Karpas-422 (cell line): ENCODE data around the gene TECTA. TPM values are rescaled to one million over a fixed set of nuclear protein-coding genes. Genes with fewer than 3 reads are reported as not detected.

ENCODE experiments used
- DNase-seq: peaks from one replicate; pipeline ENCODE4 v3.0.0-alpha.2; 2015
- H2AFZ ChIP-seq: fragments of 200-600 bp; sonication (generic); 2 replicates; pipeline ENCODE4 v1.6.1; 2014; ENCODE audit warnings: antibody characterized with exemption, low read length, mixed read lengths
- H3K27ac ChIP-seq: fragments of 200-600 bp; sonication (generic); 2 replicates; pipeline ENCODE4 v1.5.1; 2014; ENCODE audit warnings: mild to moderate bottlenecking, low read length, moderate library complexity
- H3K27me3 ChIP-seq: fragments of 200-600 bp; sonication (generic); 2 replicates; pipeline ENCODE4 v1.6.1; 2014; ENCODE audit warnings: low read length, mixed read lengths
- H3K36me3 ChIP-seq: fragments of 200-600 bp; sonication (generic); 2 replicates; pipeline ENCODE4 v1.6.1; 2014; ENCODE audit warnings: low read length, mixed read lengths; ENCODE audit not compliant: insufficient read depth
- H3K4me1 ChIP-seq: fragments of 200-600 bp; sonication (generic); 2 replicates; pipeline ENCODE4 v1.6.1; 2014; ENCODE audit warnings: mild to moderate bottlenecking, low read length, mixed read lengths
- H3K4me2 ChIP-seq: fragments of 200-600 bp; sonication (generic); 2 replicates; pipeline ENCODE4 v1.6.1; 2014; ENCODE audit warnings: low read length, low read depth, mild to moderate bottlenecking; ENCODE audit not compliant: poor library complexity, severe bottlenecking
- H3K4me3 ChIP-seq: fragments of 200-600 bp; sonication (generic); 2 replicates; pipeline ENCODE4 v1.5.1; 2014; ENCODE audit warnings: mild to moderate bottlenecking, antibody characterized with exemption, low read length, mixed read lengths
- H3K79me2 ChIP-seq: fragments of 200-600 bp; sonication (generic); 2 replicates; pipeline ENCODE4 v1.6.1; 2014; ENCODE audit warnings: mild to moderate bottlenecking, low read length, mixed read lengths
- H3K9ac ChIP-seq: fragments of 200-600 bp; sonication (generic); 2 replicates; pipeline ENCODE4 v1.6.0; 2014; ENCODE audit warnings: low read length
- H3K9me2 ChIP-seq: fragments of 200-600 bp; sonication (generic), shearing (Covaris generic); replicated peaks from 2 replicates; pipeline ENCODE4 v1.6.0; 2014; ENCODE audit warnings: mild to moderate bottlenecking, low read length, moderate library complexity; ENCODE audit not compliant: insufficient read depth
- H3K9me3 ChIP-seq: fragments of 300-700, 200-600 bp; sonication (generic); 2 replicates; pipeline ENCODE4 v1.6.1; 2014; ENCODE audit warnings: low read length, mixed read lengths
- H4K20me1 ChIP-seq: fragments of 200-600 bp; sonication (generic); 2 replicates; pipeline ENCODE4 v1.6.1; 2014; ENCODE audit warnings: mild to moderate bottlenecking, antibody characterized with exemption, low read length, low read depth; ENCODE audit not compliant: insufficient read depth
- total RNA-seq: library from RNA; depleted of rRNA; stranded (reverse); fragments of >200 nt; shearing (Covaris generic); gene quantifications from 2 replicates; pipeline ENCODE4 v1.2.3, GENCODE V29; 2014; ENCODE audit warnings: low replicate concordance

TECTA gene
- total RNA-seq, 1 experiment from 2014 or later, result not detected

GRCh38 chr11:121067026-121067425, 34.0 kb upstream of the TECTA start:
- H2AFZ ChIP-seq, result no peak overlapping the region
- no peaks in the 10 kb centered on the region for H3K9me2 ChIP-seq
- H3K4me3 ChIP-seq, result no peak overlapping the region
- no peak for DNase-seq
- no peaks in the 10 kb centered on the region for H3K36me3 ChIP-seq
- H3K4me2 ChIP-seq, result no peak overlapping the region
- peaks cover 9% of the 10 kb centered on the region for H3K4me1 ChIP-seq
- H3K79me2 ChIP-seq, result no peaks in the 10 kb centered on the region
- no peaks in the 10 kb centered on the region for H3K27me3 ChIP-seq
- H4K20me1 ChIP-seq, result no peaks in the 10 kb centered on the region
- H3K27ac ChIP-seq, result no peak overlapping the region
- H3K9me3 ChIP-seq, result no peaks in the 10 kb centered on the region
- no peak overlapping the region for H3K9ac ChIP-seq

GRCh38 chr11:121067453-121067852, 33.6 kb upstream of the TECTA start:
- Histone ChIP-seq H3K4me3 (no peak overlapping the region), H3K9me3 (no peaks in the 10 kb centered on the region), H3K27ac (no peak overlapping the region), H3K79me2 (no peaks in the 10 kb centered on the region), H3K36me3 (no peaks in the 10 kb centered on the region), H3K9me2 (no peaks in the 10 kb centered on the region), H3K9ac (no peak overlapping the region), H3K4me2 (no peak overlapping the region), H2AFZ (no peak overlapping the region), H3K4me1 (peaks cover 9% of the 10 kb centered on the region), H3K27me3 (no peaks in the 10 kb centered on the region), H4K20me1 (no peaks in the 10 kb centered on the region)
- DNase-seq, result no peak

- no peaks in the 10 kb centered on the region for H3K79me2 ChIP-seq
- no peak overlapping the region for H3K4me2 ChIP-seq
- H3K9me3 ChIP-seq, result no peaks in the 10 kb centered on the region
- H3K4me3 ChIP-seq, result no peak overlapping the region
- no peak overlapping the region for H3K27ac ChIP-seq
- no peak overlapping the region for H2AFZ ChIP-seq
- no peaks in the 10 kb centered on the region for H3K27me3 ChIP-seq
- DNase-seq, result no peak
- no peak overlapping the region for H3K9ac ChIP-seq
- H3K9me2 ChIP-seq, result no peaks in the 10 kb centered on the region
- H4K20me1 ChIP-seq, result no peaks in the 10 kb centered on the region
- H3K4me1 ChIP-seq, result peaks cover 9% of the 10 kb centered on the region
- no peaks in the 10 kb centered on the region for H3K36me3 ChIP-seq
These were observed 32.9 kb upstream of the TECTA start for GRCh38 chr11:121067962-121068647.

DNA sequence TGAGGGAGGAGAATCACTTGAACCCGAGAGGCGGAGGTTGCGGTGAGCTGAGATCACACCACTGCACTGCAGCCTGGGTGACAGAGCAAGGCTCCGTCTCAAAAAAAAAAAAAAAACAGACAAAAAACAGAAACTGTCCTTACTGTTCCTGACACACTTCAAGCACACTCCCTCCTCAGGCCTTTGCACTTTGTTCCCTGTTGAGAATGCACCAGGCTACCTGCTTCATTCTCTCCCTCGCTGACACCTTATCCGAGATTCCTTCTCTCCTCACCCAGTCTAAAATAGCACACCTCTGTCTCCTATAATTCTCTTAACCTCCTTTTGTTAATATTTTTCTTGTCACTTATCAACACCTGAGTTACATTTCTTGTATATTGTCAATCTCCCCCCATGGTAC, 32.3 kb upstream of the TECTA start:
- Histone ChIP-seq H3K4me1 (peaks cover 9% of the 10 kb centered on the region), H4K20me1 (no peaks in the 10 kb centered on the region), H3K9me3 (no peaks in the 10 kb centered on the region), H2AFZ (no peak overlapping the region), H3K27ac (no peak overlapping the region), H3K4me2 (no peak overlapping the region), H3K36me3 (no peaks in the 10 kb centered on the region), H3K79me2 (no peaks in the 10 kb centered on the region), H3K27me3 (no peaks in the 10 kb centered on the region), H3K9ac (no peak overlapping the region), H3K4me3 (no peak overlapping the region), H3K9me2 (no peaks in the 10 kb centered on the region)
- no peak for DNase-seq

- no peak overlapping the region for H3K4me2 ChIP-seq
- no peaks in the 10 kb centered on the region for H4K20me1 ChIP-seq
- H3K4me1 ChIP-seq, result peaks cover 9% of the 10 kb centered on the region
- no peak overlapping the region for H3K27ac ChIP-seq
- no peak overlapping the region for H3K9ac ChIP-seq
- no peaks in the 10 kb centered on the region for H3K79me2 ChIP-seq
- no peaks in the 10 kb centered on the region for H3K9me3 ChIP-seq
- H3K4me3 ChIP-seq, result no peak overlapping the region
- H3K36me3 ChIP-seq, result no peaks in the 10 kb centered on the region
- DNase-seq, result no peak
- H3K9me2 ChIP-seq, result no peaks in the 10 kb centered on the region
- H3K27me3 ChIP-seq, result no peaks in the 10 kb centered on the region
- no peak overlapping the region for H2AFZ ChIP-seq
These were observed 29.8 kb upstream of the TECTA start for GRCh38 chr11:121070951-121071845.

DNA sequence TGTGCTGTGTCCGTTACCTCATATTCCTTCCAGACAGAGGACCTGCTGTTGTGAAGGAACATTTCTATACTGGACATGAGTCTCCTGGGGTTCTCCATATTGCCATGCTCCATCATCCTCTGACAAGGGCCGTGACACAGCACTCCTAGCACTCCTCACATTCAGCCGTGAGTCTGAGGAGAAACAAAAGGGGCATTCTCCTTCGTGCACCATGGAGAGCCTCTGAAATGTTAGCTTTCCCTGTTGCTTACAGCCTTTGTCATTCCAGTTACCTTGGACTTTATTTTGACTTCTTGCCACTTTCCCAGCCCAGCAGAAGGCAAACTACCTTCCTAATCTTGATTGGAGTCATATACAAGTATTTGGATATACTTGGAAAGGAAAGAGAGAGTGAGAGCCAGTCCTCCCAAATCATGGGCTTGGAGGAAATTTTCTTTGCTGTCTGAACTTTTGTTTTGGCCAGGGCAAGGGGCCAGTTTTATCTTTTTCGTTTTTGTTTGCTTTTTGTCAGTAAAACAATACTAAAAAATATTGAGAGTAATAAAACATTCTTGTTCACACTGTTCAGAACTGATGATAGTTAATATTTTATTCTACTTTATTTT, 29.1 kb upstream of the TECTA start:
- Histone ChIP-seq H3K9me2 (no peaks in the 10 kb centered on the region), H3K9me3 (no peaks in the 10 kb centered on the region), H4K20me1 (no peaks in the 10 kb centered on the region), H3K27me3 (no peaks in the 10 kb centered on the region), H3K79me2 (no peaks in the 10 kb centered on the region), H3K4me3 (no peak overlapping the region), H3K4me1 (peaks cover 9% of the 10 kb centered on the region), H3K27ac (no peak overlapping the region), H3K36me3 (no peaks in the 10 kb centered on the region), H2AFZ (no peak overlapping the region), H3K9ac (no peak overlapping the region), H3K4me2 (no peak overlapping the region)
- no peak for DNase-seq

GRCh38 chr11:121081321-121081720, 19.7 kb upstream of the TECTA start:
- H3K27me3 ChIP-seq, result no peaks in the 10 kb centered on the region
- no peaks in the 10 kb centered on the region for H3K36me3 ChIP-seq
- no peaks in the 10 kb centered on the region for H3K4me1 ChIP-seq
- no peaks in the 10 kb centered on the region for H4K20me1 ChIP-seq
- no peak overlapping the region for H2AFZ ChIP-seq
- no peak overlapping the region for H3K9ac ChIP-seq
- H3K27ac ChIP-seq, result no peak overlapping the region
- H3K9me2 ChIP-seq, result no peaks in the 10 kb centered on the region
- no peaks in the 10 kb centered on the region for H3K9me3 ChIP-seq
- no peak overlapping the region for H3K4me2 ChIP-seq
- no peak for DNase-seq
- no peaks in the 10 kb centered on the region for H3K79me2 ChIP-seq
- H3K4me3 ChIP-seq, result no peak overlapping the region

- Histone ChIP-seq H3K79me2 (no peaks in the 10 kb centered on the region), H3K4me1 (no peaks in the 10 kb centered on the region), H2AFZ (no peak overlapping the region), H3K9ac (no peak overlapping the region), H3K9me2 (no peaks in the 10 kb centered on the region), H3K27ac (no peak overlapping the region), H3K36me3 (no peaks in the 10 kb centered on the region), H3K4me3 (no peak overlapping the region), H3K4me2 (no peak overlapping the region), H3K27me3 (no peaks in the 10 kb centered on the region), H3K9me3 (no peaks in the 10 kb centered on the region), H4K20me1 (no peaks in the 10 kb centered on the region)
- no peak for DNase-seq
These were observed 18.8 kb upstream of the TECTA start for GRCh38 chr11:121082219-121082618.
